GOT3 (cell line): ENCODE measurements around the gene VMAC.
"Not testable (repeated sequence)": the region's sequence is repeated elsewhere in the genome, so short reads cannot be mapped to it uniquely, and the experiment has no call there.

ENCODE experiments used
- DNase-seq: peaks from one replicate; lab custom pipeline; 2025; ENCODE audit warnings: mixed read lengths; lab: John Stamatoyannopoulos, UW

VMAC gene

DNA sequence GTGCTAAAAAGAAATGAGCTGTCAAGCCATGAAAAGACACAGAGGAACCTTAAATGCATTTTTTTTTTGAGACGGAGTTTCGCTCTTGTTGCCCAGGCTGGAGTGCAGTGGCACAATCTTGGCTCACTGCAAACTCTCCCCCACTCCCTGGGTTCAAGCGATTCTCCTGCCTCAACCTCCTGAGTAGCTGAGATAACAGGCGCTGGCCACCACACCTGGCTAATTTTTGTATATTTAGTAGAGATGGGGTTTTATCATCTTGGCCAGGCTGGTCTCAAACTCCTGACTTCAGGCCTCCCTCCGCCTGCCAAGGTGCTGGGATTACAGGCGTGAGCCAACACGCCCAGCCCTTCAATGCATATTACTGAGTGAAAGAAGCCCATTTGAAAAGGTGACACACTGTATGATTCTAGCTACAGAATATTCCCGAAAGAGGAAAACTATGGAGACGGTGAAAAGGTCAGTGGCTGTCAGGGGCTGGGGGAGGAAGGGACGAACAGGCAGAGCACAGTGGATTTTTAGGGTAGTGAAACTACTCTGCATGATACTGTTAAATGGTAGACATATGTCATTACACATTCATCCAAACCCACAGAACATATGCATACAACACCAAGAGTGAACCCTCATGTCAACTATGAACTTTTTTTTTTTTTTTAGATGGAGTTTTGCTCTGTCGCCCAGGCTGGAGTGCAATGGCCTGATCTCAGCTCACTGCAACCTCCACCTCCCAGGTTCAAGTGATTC is 20.4 kb upstream of the VMAC start:
- DNase-seq, result not testable (repeated sequence)

DNA sequence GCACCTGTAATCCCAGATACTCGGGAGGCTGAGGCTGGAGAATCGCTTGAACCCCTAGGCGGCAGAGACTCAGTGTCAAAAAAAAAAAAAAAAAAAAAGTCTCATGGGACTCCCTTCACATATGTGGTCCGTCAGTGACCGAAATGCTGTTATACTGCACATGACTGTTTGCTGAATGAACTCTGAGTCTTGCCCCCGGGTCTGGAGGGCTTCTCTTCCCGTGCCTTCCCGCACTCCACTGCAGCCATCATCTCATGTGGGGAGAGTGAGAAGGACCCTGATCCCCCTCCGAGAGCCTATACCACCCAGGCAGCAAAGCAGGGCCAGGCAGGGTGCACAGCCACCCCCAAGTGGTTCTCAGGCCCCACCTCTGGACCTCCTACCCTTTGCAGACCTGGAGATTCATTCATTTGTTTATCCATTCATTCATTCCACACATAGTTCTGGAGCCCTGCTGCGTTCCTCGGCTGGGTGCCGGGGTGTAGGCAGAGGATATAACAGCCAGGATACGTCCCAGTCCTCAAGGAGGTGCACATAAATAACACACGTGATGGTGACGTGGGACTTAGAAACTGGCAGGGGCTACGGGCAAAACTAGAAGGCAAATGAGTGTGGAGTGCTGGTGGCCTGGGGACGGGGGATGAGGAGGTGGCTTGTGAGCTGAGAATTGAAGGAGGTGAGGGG is 15.2 kb upstream of the VMAC start:
- DNase-seq, result no peak

DNA sequence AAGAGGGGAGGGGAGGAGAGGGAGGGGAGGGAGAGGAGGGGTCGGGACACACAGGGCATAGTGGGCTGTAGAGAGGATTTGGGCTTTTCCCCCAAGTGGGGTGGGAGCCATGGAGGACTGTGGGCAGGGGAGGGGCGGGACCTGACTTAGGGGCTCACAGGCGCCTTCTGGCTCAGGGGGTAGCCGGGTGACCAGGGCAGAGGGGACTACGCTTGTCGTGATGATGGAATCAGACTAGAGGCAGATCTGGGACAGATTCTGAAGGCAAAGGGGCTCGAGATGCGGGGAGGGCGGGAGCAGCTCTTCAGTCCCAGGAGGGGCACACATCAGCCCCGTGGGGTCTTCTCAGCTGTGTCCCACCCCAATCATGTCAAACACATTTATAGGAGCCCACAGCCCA is 14.6 kb upstream of the VMAC start:
- DNase-seq, result no peak

DNA sequence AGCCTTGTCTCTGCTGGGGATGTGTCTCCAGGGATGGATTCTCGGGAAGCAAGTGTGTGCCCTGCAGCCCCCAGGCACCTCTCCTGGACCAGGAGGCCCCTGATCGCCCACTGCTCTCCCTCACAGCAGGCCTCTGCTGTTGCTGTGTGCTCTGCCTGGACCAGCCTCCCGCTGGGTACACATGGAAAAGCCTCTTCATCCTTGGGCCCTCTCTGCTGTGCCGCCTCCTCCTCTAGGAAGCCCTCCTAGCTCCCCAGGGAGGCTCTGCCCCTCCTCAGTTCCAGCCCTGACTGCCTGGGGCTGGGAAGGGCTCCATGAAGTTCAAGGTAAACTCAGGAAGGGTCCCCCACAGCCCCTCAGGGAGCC is 13.1 kb upstream of the VMAC start:
- no peak for DNase-seq

DNA sequence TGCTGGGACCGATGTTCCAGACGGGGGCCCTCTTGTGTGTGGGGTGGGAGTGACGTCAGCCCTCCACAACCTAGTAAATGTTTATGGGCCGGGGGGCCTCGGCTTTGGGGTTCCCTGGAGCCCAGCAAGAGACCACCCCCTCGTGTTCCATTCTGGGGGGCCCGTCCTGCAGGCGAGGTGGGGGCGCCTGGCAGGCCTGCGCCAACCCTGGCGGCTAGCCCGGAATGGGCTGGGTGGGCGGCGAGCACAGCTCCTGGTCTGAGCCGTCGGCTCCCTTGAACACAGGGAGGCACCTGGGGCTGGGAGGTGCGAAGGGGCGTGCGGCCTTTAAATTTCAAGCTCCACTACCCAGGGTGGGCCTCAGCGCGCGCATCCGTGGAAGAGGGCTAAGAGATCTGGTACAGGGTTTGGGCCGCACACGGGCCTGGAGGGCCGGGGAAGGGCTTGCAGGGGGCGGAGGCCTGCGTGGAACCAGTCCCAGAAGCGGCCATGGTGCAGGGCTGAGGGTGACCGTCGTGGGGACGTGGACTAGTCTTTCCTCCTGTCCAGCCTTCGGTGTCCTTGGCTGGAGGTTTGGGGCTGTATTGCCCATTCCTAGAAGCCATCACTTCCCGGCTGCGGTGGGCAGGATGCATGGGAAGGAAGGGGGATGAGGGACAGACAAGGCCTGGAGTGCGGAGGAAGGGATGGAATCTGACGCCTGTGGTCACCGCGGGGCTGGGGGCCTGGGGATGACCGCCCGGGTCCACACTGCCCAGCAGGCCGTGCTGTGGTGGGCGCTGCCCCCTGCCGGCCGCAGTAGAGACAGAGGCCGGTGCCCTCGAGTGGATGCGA is 12.5 kb upstream of the VMAC start:
- DNase-seq, result no peak

DNA sequence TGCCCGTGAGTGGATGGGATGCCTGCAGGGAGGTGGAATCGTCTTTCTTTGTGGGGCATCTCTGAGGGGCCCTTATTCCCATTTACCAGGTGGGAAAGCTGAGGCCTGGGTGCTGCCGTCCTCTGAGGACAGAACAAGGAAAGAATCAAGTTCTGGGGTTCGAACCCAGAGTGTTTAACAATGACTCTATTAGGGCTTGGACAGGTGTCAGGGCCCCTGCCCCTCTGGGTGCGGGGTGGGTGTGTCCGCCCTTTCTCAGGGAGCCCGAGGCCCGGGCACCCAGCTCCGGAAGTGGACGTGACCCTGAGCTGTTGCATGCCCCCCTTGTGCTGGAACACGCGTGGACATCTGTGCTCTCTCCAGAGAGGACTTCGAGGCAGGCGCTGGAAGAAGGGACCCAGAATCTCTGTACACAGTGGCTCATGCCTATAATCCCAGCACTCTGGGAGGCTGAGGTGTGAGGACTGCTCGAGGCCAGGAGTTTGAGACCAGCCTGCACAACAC is 11.8 kb upstream of the VMAC start:
- DNase-seq, result no peak

GRCh38 chr19:5893296-5893903 is 11.3 kb upstream of the VMAC start:
- no peak for DNase-seq

- DNase-seq, result no peak
Observed at GRCh38 chr19:5893907-5894703, 10.6 kb upstream of the VMAC start.

- no peak for DNase-seq
Observed at GRCh38 chr19:5894704-5895349, 9.8 kb upstream of the VMAC start.

DNA sequence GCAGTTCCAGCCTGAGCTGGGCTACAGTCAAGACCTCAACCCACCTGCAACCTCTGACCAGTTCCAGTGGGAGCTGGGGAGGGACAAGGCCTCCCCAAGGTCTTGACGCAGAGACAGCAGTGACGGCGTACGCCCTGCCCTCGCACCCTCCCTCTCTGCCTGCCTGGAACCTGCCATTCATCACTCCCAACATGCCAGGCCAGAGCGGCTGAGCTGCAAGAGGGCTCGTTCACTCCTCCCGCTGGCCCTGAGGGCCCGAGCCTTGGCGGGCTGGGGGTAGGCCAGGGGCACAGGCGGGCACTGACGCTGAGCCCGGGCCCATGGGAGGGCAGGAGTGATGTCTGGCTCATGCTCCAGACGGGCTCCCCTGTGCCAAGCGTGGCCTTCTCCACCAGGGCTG is 9.3 kb upstream of the VMAC start:
- no peak for DNase-seq

DNA sequence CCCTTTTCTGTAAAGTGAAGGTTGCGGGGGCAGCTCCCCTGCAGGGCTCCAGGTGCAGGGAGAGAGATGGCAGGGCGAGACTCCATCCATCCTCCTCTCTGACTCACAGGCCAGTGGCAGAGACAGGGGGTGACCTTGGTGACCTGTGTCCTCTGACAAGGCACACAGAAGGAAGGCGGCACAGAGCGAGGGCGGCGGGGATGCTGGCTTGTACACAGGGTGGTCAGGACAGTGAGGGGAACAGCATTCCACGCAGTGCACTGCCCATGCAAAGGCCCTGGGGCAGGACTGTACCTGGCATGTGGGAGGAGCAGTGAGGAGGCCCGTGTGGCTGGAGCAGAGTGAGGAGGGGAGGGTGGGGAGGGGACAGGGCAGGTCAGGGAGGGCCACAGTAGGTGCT is 8.8 kb upstream of the VMAC start:
- no peak for DNase-seq

- DNase-seq, result no peak
Observed at GRCh38 chr19:5896365-5897076, 8.2 kb upstream of the VMAC start.

GRCh38 chr19:5897189-5897969 is 7.3 kb upstream of the VMAC start:
- DNase-seq, result no peak

- DNase-seq, result no peak
Observed at GRCh38 chr19:5899728-5900526, 4.7 kb upstream of the VMAC start.

GRCh38 chr19:5900976-5901375 is 3.7 kb upstream of the VMAC start:
- no peak for DNase-seq

GRCh38 chr19:5903056-5903623 is 1.5 kb upstream of the VMAC start:
- DNase-seq, result no peak

DNA sequence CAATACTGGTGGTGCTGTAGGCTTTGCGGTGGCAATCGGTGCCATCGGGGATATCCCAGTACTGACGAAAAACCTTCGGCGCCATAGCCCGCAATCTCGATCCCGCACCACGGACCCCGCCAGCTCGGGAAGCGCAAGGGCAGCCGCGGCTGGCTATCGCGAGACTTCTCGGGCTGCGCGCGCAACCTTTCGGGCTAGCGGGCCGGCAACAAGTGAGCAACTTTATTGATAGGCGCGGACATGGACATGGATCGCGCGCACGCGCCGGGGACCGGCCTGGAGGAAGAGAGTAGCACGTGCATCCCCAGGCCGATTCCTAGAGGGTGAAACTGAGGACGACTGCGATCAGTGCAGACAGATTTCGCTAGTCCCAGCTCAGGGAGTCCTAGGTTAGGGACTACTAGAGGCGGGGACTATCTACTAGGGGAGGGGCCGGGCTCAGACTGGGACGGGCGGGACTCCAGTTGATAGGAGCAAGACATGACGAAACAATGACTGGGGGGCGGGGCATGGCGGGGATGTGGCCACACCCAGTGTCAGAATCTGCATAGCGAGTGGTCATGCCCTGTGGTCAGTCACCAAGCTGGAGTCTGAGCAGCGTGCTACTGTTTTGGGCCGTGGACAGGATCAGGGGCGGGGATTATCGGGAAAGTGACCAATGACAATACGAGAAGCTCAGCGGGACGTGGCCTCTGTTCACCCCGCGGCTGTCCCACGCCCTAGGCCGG is 884 bp upstream of the VMAC start, which contains the start of gene NDUFA11:
Gene NDUFA11, minus strand, starts transcription at position 167 of the 728 bp plus-strand sequence. Its CDS starts 82 bp downstream, at position 85.
- peak; percentile 98 for DNase-seq
